Measurements from ENCODE around the gene VAV1. TPM values are rescaled to one million over a fixed set of nuclear protein-coding genes. Genes with fewer than 3 reads are reported as not detected.

The VAV1 gene
- total and polyA plus RNA-seq, 9 donors: 1.6 to 3.7 (median 2.3) TPM

DNA sequence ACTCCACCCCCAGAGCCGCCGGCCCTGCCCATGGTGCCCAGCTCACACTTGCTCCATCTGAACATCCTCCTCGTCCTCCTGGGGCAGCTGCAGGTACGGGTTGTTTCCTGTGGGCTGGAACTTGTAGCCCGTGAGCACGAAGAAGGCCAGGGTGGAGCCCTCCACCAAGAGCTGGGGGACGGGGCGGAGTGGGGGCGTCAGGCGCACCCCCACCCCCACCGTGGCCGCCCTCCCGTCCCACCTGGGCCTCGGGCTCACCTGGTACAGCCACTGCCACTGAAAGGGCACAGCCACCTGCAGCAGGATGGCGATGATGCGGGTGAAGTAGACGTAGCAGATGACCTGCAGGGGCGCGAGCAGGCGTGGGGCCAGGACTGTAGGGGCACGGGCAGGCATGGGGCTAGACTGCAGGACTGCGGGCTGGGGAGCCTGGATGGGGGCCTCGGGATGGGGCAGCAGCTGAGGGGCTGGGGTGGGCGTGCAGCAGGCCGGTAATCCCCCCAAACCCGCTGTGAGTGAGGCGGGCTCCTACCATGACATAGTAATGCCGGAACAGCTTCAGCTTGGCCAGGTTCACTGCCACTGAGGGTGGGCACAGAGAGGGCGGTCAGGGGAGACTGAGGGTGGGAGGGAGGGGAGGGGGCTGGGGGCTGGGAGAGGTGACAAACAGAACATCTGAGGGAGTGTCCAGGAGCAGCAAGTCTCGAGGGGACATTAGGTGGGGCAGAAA, 41.4 kb upstream of the VAV1 start:
- WGBS (ENCODE audit: insufficient coverage): 86% methylated on average over 24 of the region's 30 CpGs
- Histone ChIP-seq H3K27ac (ENCODE audit: low read length) (no peak overlapping the region), H3K4me3 (ENCODE audit: low read length) (no peak overlapping the region), H3K4me1 (ENCODE audit: control insufficient read depth, insufficient read depth, low read length) (peaks cover 8% of the 10 kb centered on the region), H3K36me3 (ENCODE audit: control insufficient read depth, insufficient read depth, low read length) (peaks cover 28% of the 10 kb centered on the region), H3K9me3 (replicated peaks; ENCODE audit: control insufficient read depth, low read depth, low read length) (no peaks in the 10 kb centered on the region), H3K27me3 (ENCODE audit: control insufficient read depth, insufficient read depth, low read length) (no peaks in the 10 kb centered on the region)
- no peak for DNase-seq

DNA sequence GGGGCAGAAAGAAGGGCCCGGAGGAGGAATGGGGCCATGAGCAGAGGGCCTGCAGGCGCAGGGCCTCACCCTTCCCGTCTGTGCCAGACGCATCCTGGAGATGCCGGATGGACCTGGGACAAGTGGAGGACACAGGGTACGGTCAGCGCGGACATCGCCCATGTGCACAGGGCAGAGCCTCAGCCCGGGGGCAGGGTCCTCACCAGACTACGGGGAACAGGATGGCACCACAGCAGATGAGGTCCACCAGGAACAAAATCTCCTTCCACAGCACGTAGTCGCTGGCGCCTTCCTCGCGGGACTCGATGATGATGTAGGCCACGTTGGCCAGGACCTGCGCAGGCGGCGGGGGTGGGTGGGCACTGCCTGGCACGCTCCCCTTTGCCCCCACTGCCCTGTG, 40.7 kb upstream of the VAV1 start:
- Histone ChIP-seq H3K36me3 (ENCODE audit: control insufficient read depth, insufficient read depth, low read length) (peaks cover 28% of the 10 kb centered on the region), H3K27me3 (ENCODE audit: control insufficient read depth, insufficient read depth, low read length) (no peaks in the 10 kb centered on the region), H3K9me3 (replicated peaks; ENCODE audit: control insufficient read depth, low read depth, low read length) (no peaks in the 10 kb centered on the region), H3K27ac (ENCODE audit: low read length) (no peak overlapping the region), H3K4me3 (ENCODE audit: low read length) (no peak overlapping the region), H3K4me1 (ENCODE audit: control insufficient read depth, insufficient read depth, low read length) (peaks cover 13% of the 10 kb centered on the region)
- WGBS (ENCODE audit: insufficient coverage): 91% methylated on average over 20 of the region's 22 CpGs
- no peak for DNase-seq

DNA sequence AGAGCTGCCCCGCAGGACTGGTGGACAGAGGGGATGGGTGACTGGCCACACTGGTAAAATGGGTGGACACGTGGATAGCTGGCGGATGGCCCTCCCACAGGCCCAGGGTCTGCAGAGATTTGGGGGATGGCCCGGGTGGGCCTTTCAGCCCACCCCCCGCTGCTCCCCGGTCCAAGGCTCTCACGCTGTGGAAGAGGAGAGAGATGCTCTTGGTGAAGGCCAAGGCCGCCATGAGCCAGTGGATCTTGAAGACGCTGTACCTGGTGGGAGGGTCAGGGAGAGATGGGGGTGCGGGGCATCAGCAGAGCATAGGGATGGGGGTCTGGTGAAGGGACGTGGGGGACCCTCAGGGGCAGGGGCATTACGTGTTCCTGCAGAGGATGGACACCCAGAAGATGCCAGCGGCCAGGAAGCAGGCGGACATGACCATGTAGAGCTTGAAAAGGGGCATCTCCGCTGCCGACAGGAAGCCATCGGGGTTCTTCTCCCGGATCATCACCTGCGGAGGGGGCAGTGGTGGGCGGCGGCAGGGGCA, 39.6 kb upstream of the VAV1 start:
- Histone ChIP-seq H3K4me3 (ENCODE audit: low read length) (no peak overlapping the region), H3K4me1 (ENCODE audit: control insufficient read depth, insufficient read depth, low read length) (peaks cover 15% of the 10 kb centered on the region), H3K9me3 (replicated peaks; ENCODE audit: control insufficient read depth, low read depth, low read length) (no peaks in the 10 kb centered on the region), H3K27ac (ENCODE audit: low read length) (no peak overlapping the region), H3K36me3 (ENCODE audit: control insufficient read depth, insufficient read depth, low read length) (peaks cover 28% of the 10 kb centered on the region), H3K27me3 (ENCODE audit: control insufficient read depth, insufficient read depth, low read length) (no peaks in the 10 kb centered on the region)
- DNase-seq: no peak
- WGBS (ENCODE audit: insufficient coverage): 91% methylated on average over 20 of the region's 21 CpGs

DNA sequence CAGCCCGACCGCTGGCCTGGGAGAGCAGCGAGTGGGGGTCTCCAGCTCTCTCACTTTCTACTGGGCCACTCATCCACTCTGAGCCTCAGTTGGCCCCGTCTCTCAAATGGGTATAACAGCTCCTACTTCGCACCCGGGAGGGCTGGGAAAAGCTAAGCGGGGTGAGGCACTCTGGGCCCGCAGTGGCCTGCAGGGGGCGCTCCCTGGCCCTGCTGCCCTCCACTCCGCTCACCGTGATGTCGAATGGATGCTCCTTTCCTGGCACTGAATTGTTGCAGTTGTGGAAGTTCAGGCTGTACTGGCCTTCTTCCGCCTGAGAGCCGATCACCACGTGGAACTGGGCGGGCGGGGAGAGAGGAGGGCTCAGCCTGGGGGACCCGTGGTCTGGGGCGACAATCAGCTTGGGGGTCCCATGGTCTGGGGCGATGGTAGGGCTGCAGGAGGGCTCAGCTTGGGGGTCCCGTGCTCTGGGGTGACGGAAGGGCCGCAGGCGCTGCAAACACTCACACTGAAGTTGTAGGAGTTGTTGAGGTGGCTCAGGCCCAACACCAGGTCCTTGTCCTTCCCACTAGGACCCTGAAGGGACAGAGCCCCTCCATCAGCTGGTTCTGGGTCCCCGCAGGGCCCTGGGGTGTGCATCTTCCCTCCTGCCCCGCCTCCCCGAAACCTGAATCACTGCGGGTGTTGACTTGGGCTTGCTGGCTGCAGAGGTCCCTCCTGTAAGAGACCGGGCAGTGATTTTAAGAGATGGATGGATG, 39.0 kb upstream of the VAV1 start:
- Histone ChIP-seq H3K4me3 (ENCODE audit: low read length) (no peak overlapping the region), H3K4me1 (ENCODE audit: control insufficient read depth, insufficient read depth, low read length) (peaks cover 21% of the 10 kb centered on the region), H3K27ac (ENCODE audit: low read length) (no peak overlapping the region), H3K27me3 (ENCODE audit: control insufficient read depth, insufficient read depth, low read length) (no peaks in the 10 kb centered on the region), H3K36me3 (ENCODE audit: control insufficient read depth, insufficient read depth, low read length) (peaks cover 28% of the 10 kb centered on the region), H3K9me3 (replicated peaks; ENCODE audit: control insufficient read depth, low read depth, low read length) (no peaks in the 10 kb centered on the region)
- no peak for DNase-seq
- 80% methylated on average over 19 of the region's 29 CpGs for WGBS (ENCODE audit: insufficient coverage)

DNA sequence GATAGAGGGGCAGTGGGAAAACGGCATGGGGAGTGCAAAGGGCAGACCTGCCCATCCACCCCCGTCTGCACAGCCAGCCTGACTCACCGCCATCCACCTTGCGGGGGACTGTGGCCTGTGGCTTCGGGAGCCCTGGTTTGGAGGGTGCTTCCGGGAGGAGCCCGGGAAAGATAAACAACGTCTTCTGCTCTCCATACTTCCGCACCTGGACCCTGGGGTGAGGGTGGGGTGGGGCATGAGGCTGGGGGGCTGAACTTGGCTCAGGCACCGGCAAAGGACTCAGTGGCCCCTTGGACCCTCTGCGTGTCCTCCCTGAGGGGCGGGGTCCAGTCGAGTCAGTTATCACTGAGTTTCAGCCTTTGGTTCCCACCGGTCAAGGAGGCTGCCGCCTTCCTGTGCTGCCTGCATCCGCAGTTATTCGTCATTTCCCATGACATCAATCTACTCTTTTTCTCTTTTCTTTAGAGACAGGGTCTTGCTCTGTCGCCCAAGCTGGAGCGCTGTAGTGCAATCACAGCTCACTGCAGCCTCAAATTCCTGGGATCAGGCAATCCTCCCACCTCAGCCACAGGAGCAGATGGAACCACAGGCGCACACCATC, 38.3 kb upstream of the VAV1 start:
- DNase-seq: no peak
- WGBS (ENCODE audit: insufficient coverage): 73% methylated on average over 11 of the region's 20 CpGs
- Histone ChIP-seq H3K36me3 (ENCODE audit: control insufficient read depth, insufficient read depth, low read length) (peaks cover 28% of the 10 kb centered on the region), H3K27ac (ENCODE audit: low read length) (no peak overlapping the region), H3K27me3 (ENCODE audit: control insufficient read depth, insufficient read depth, low read length) (no peaks in the 10 kb centered on the region), H3K4me3 (ENCODE audit: low read length) (no peak overlapping the region), H3K4me1 (ENCODE audit: control insufficient read depth, insufficient read depth, low read length) (peaks cover 28% of the 10 kb centered on the region), H3K9me3 (replicated peaks; ENCODE audit: control insufficient read depth, low read depth, low read length) (no peaks in the 10 kb centered on the region)

DNA sequence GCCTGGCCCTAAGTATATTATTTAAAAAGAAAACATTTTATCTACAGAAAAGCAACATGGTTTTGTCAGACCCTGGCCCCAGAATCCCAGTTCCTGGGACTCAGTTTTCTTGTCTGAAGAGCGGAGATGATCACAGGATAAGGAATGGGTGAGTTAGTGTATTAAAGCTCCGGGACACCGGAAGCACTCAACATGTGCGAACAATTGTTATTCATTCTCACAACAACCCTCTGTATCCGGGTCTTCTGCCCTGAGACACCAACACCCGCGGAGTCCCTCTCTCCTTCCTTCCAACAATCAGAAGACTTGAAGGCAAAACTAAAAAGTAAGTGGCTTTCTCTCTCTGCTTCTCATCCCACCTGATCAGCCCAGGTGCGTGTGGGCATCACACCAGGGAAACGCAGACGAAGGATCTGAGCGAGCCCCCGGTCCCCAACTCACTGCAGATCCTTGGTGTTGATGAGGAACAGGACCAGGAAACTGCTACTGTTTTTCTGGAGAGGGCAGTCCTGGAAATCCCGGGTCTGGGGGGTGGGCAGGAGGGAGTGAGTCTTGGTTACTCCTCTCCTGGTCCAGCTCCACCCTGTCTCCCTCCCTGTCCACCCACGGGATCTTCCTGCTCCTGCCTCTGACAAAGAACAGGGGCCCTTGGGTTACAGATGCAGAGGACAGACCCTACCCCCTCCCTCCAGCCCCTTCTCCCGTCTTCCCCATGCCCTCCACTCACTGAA, 37.2 kb upstream of the VAV1 start:
- Histone ChIP-seq H3K4me1 (ENCODE audit: control insufficient read depth, insufficient read depth, low read length) (peaks cover 36% of the 10 kb centered on the region), H3K9me3 (replicated peaks; ENCODE audit: control insufficient read depth, low read depth, low read length) (no peaks in the 10 kb centered on the region), H3K36me3 (ENCODE audit: control insufficient read depth, insufficient read depth, low read length) (peaks cover 28% of the 10 kb centered on the region), H3K4me3 (ENCODE audit: low read length) (no peak overlapping the region), H3K27ac (ENCODE audit: low read length) (peak overlapping the region; percentile 98), H3K27me3 (ENCODE audit: control insufficient read depth, insufficient read depth, low read length) (no peaks in the 10 kb centered on the region)
- 59% methylated on average over 2 of the region's 15 CpGs for WGBS (ENCODE audit: insufficient coverage)
- DNase-seq: no peak

DNA sequence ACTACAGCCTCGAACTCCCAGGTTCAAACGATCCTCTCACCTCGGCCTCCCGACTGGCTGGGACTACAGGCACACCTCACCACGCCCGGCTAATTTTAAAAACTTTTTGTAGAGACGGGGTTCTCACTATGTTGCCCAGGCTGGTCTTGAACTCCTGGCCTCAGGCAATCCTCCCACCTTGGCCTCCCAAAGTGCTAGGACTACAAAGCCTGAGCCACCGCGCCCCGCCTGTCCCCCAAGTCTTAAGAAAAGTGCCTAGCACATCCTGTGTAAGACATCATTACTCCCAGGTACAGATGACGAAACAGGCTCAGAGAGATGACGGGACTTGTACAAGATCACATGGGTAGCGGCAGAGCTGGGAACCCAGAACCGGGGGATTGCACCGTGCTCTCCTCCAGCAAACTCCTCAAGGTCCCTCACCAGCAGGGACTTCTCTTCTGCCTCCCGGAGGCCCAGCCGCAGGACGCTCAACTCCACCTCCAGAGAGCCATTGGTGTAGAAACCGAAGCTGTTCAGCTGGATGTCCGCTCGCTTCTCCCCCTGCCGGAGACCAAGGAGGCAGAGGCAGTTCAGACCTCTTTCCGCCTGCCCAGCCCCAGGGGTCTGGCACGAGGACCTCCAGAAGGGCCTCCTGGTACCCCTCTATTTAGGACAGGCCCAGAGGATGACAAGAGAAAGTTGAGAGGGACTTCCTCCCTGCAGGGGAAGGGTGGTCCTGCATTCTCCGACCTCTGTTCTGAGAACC, 36.2 kb upstream of the VAV1 start:
- 26% methylated on average over 15 of the region's 25 CpGs for WGBS (ENCODE audit: insufficient coverage)
- peaks cover 43% of the 10 kb centered on the region for H3K4me1 ChIP-seq (ENCODE audit: control insufficient read depth, insufficient read depth, low read length)
- H3K4me3 ChIP-seq (ENCODE audit: low read length): peak overlapping the region; percentile 83

DNA sequence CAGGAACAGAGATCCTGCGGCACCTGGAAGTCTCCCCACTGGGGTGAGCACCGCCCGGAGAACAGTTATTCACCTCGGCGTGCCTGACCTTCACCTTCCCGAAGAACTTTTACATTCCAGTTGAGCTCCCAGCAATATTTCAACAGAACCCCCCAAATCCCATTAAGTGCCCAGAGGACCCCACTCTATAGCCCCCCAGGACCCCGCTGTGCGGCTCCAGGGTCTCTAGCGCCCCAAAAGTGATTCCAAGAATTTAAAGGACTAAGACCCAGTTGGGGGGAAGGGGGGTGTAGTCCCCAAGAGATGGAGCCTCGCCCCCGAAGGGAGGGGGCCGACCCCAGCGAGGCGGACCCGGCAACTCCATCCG, 35.6 kb upstream of the VAV1 start:
- H3K4me3 ChIP-seq (ENCODE audit: low read length): peak overlapping the region; percentile 83
- peaks cover 22% of the 10 kb centered on the region for H3K36me3 ChIP-seq (ENCODE audit: control insufficient read depth, insufficient read depth, low read length)
- no peaks in the 10 kb centered on the region for H3K27me3 ChIP-seq (ENCODE audit: control insufficient read depth, insufficient read depth, low read length)
- 1% methylated on average over 10 of the region's 16 CpGs for WGBS (ENCODE audit: insufficient coverage)
- DNase-seq: no peak
- H3K4me1 ChIP-seq (ENCODE audit: control insufficient read depth, insufficient read depth, low read length): peaks cover 43% of the 10 kb centered on the region
- peak overlapping the region; percentile 98 for H3K27ac ChIP-seq (ENCODE audit: low read length)
- H3K9me3 ChIP-seq (replicated peaks; ENCODE audit: control insufficient read depth, low read depth, low read length): no peaks in the 10 kb centered on the region

More for the DNA sequence above, 36.2 kb upstream of the VAV1 start:
- H3K9me3 ChIP-seq (replicated peaks; ENCODE audit: control insufficient read depth, low read depth, low read length): no peaks in the 10 kb centered on the region
- peak; percentile 90 for DNase-seq
- peak overlapping the region; percentile 98 for H3K27ac ChIP-seq (ENCODE audit: low read length)
- no peaks in the 10 kb centered on the region for H3K27me3 ChIP-seq (ENCODE audit: control insufficient read depth, insufficient read depth, low read length)
- peaks cover 24% of the 10 kb centered on the region for H3K36me3 ChIP-seq (ENCODE audit: control insufficient read depth, insufficient read depth, low read length)

DNA sequence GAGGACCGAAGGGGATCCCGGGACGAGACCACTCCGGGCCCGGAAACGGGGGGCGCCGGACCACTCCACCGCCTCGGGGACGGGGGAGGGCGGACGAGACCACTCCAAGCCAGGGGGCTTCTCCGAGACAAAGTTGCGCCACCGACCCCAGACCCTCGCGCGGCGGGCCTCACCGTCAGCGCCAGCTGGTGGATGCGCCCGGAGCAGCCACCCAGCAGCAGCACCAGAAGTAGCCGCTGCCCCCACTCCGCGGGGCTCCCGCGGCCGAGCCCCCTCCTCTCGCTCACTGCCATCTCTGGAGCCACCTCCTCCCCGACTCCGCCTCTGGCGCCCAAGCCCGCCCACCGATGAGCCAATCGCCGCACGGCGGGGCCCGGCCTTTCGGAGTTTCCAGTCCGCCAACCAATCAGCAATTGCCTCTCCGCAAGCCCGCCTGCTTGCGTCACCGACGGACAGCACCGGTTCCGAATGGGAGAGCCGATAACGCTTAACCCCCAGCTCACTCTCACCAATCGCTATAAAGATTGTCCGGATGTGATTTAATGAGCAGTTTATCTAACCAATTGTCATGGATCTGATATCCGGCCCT, 35.1 kb upstream of the VAV1 start, which contains the start of gene GPR108:
TSS of gene GPR108 (minus strand) at position 297 of the 589 bp plus-strand sequence. CDS start at position 293, 4 bp downstream.
- WGBS (ENCODE audit: insufficient coverage): under 1% methylated on average over 49 of the region's 55 CpGs
- Histone ChIP-seq H3K9me3 (replicated peaks; ENCODE audit: control insufficient read depth, low read depth, low read length) (no peaks in the 10 kb centered on the region), H3K4me3 (ENCODE audit: low read length) (peak within 1 kb of the TSS; percentile 83), H3K27me3 (ENCODE audit: control insufficient read depth, insufficient read depth, low read length) (no peaks in the 10 kb centered on the region), H3K4me1 (ENCODE audit: control insufficient read depth, insufficient read depth, low read length) (peaks cover 44% of the 10 kb centered on the region), H3K36me3 (ENCODE audit: control insufficient read depth, insufficient read depth, low read length) (peaks cover 18% of the 10 kb centered on the region), H3K27ac (ENCODE audit: low read length) (peak within 1 kb of the TSS; percentile 98)
- peak; percentile 100 for DNase-seq
